Fibroblast of gingiva (primary cell): ENCODE results near the gene DEPDC7.
A peak's percentile ranks its signal among the peaks of the same experiment; 100 is the strongest.

Experiments used
- DNase-seq: peaks from one replicate; pipeline ENCODE4 v3.0.0-alpha.2; 2011; ENCODE audit warnings: low read depth

Gene DEPDC7

GRCh38 chr11:33062137-33062536, 46.5 kb downstream of the DEPDC7 start:
- DNase-seq, result no peak

GRCh38 chr11:33063326-33063881, 47.7 kb downstream of the DEPDC7 start:
- no peak for DNase-seq

GRCh38 chr11:33064033-33064825, 48.6 kb downstream of the DEPDC7 start:
- DNase-seq, result no peak

- no peak for DNase-seq
These were observed 49.2 kb downstream of the DEPDC7 start for GRCh38 chr11:33064866-33065265.

GRCh38 chr11:33065445-33066178, 49.9 kb downstream of the DEPDC7 start:
- peak; percentile 46 for DNase-seq

GRCh38 chr11:33067294-33067693, 51.6 kb downstream of the DEPDC7 start:
- DNase-seq, result no peak

GRCh38 chr11:33068611-33069340, 53.1 kb downstream of the DEPDC7 start:
- DNase-seq, result no peak

GRCh38 chr11:33072465-33072864, 56.8 kb downstream of the DEPDC7 start:
- no peak for DNase-seq
